GM12801 (cell line): ENCODE data around the gene TCEAL9.

Experiments used
- CTCF ChIP-seq: IDR thresholded peaks from one replicate; pipeline ENCODE4 v1.5.1; 2011; ENCODE audit warnings: control low read depth; ENCODE audit not compliant: insufficient read length; ENCODE audit errors: extremely low read depth

Gene TCEAL9

GRCh38 chrX:103338663-103339062, 17.6 kb upstream of the TCEAL9 start:
- TF ChIP-seq CTCF, result no peak

- TF ChIP-seq CTCF, result no peak
These were observed 13.2 kb upstream of the TCEAL9 start for GRCh38 chrX:103343105-103343504.

- no peak for TF ChIP-seq CTCF
These were observed 11.7 kb upstream of the TCEAL9 start for GRCh38 chrX:103344606-103345005.

GRCh38 chrX:103347682-103348397, 8.5 kb upstream of the TCEAL9 start:
- TF ChIP-seq CTCF, result no peak

- TF ChIP-seq CTCF, result no peak
These were observed 552 bp downstream of the TCEAL9 start for GRCh38 chrX:103356858-103357257.

GRCh38 chrX:103357871-103358270, 1.6 kb downstream of the TCEAL9 start:
- TF ChIP-seq CTCF, result no peak

GRCh38 chrX:103360092-103360491, 3.8 kb downstream of the TCEAL9 start:
- no peak for TF ChIP-seq CTCF
